Measurements from ENCODE around the gene NUMBL.

The NUMBL gene

DNA sequence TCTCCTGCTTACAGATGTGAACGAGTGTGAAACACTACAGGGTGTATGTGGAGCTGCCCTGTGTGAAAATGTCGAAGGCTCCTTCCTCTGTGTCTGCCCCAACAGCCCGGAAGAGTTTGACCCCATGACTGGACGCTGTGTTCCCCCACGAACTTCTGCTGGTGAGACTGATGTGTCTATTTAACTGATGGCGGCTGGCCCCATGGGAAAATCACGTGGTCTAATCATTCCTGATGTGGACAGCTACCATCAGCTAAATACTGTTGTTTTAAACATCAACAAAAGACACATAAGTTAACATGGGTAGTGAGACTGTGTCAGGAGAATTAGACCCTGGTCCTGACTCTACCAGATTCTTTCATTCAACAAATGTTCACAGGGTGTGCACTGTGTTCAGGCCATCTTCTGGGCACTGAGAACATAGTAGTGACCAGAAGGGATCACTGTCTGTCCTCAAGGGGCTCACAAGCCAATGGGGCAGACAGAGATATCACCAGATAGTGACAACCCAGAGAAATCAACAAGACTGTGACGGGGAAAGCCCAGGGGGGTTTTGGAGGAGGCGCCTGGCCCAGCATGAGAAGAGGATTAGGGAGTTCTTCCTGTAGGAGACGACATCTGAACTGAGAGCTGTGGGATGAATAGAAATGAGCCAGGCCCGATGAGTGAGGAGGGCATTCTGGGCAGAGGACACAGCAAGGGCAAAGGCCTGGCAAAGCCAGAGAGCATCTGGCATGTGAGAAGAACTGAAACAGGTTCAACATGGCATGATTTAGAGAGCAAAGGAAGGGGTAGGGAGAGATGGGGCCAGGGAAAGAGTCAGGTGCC, 70.9 kb downstream of the NUMBL start:
- Histone ChIP-seq H3K4me3 (ENCODE audit: extremely low read depth, insufficient read depth, low read length, poor library complexity, severe bottlenecking) (no peak overlapping the region), H3K4me1 (ENCODE audit: control insufficient read depth, insufficient read depth, low read length, poor library complexity, severe bottlenecking) (peaks cover 14% of the 10 kb centered on the region), H3K9me3 (ENCODE audit: control insufficient read depth, low read length) (no peaks in the 10 kb centered on the region), H3K36me3 (ENCODE audit: control insufficient read depth, insufficient read depth, low read length) (peaks cover 53% of the 10 kb centered on the region), H3K27ac (ENCODE audit: low read depth, low read length, severe bottlenecking) (no peak overlapping the region)
- 81 to 83% methylated on average over 6 to 9 of the region's 11 CpGs for WGBS, 2 experiments (ENCODE audit: insufficient coverage in 2 of 2)

DNA sequence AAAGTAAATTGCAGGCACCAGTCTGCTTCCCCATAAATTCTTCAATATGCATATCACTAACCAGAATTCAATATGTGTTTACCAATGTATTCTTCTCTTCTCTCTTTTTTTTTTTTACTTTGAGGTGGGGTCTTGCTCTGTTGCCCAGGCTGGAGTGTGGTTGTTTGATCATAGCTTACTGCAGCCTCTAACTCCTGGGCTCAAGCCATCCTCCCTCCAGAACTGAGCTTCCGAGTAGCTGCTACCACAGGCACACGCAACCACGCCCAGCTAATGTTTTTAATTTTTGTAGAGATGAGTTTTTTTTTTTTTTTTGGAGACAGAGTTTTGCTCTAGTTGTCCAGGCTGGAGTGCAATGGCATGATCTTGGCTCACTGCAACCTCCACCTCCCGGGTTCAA, 72.5 kb downstream of the NUMBL start:
- H3K36me3 ChIP-seq (ENCODE audit: control insufficient read depth, insufficient read depth, low read length): peaks cover 53% of the 10 kb centered on the region
- 100% methylated on average over 2 of the region's 4 CpGs; no CpG with 5 or more reads in 1 of the 2 experiments for WGBS, 2 experiments (ENCODE audit: insufficient coverage in 2 of 2)
- no peaks in the 10 kb centered on the region for H3K9me3 ChIP-seq (ENCODE audit: control insufficient read depth, low read length)
- no peak overlapping the region for H3K4me3 ChIP-seq (ENCODE audit: extremely low read depth, insufficient read depth, low read length, poor library complexity, severe bottlenecking)
- H3K4me1 ChIP-seq (ENCODE audit: control insufficient read depth, insufficient read depth, low read length, poor library complexity, severe bottlenecking): peaks cover 5% of the 10 kb centered on the region
- H3K27ac ChIP-seq (ENCODE audit: low read depth, low read length, severe bottlenecking): no peak overlapping the region

DNA sequence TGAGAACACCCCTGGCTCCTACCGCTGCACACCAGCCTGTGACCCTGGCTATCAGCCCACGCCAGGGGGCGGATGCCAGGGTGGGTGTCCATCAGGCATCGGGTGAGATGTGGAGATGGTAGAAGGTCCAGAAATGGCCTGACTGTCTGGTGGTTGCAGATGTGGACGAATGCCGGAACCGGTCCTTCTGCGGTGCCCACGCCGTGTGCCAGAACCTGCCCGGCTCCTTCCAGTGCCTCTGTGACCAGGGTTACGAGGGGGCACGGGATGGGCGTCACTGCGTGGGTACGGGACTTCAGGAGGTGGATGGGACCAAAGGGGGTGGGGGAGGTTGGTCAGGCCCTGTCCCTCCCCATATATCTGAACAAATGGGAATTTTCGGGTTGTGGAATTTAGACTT, 73.5 kb downstream of the NUMBL start:
- Histone ChIP-seq H3K27ac (ENCODE audit: low read depth, low read length, severe bottlenecking) (no peak overlapping the region), H3K9me3 (ENCODE audit: control insufficient read depth, low read length) (no peaks in the 10 kb centered on the region), H3K4me3 (ENCODE audit: extremely low read depth, insufficient read depth, low read length, poor library complexity, severe bottlenecking) (no peak overlapping the region), H3K4me1 (ENCODE audit: control insufficient read depth, insufficient read depth, low read length, poor library complexity, severe bottlenecking) (no peaks in the 10 kb centered on the region), H3K36me3 (ENCODE audit: control insufficient read depth, insufficient read depth, low read length) (peaks cover 49% of the 10 kb centered on the region)
- 94 to 98% methylated on average over 11 to 13 of the region's 17 CpGs for WGBS, 2 experiments (ENCODE audit: insufficient coverage in 2 of 2)

DNA sequence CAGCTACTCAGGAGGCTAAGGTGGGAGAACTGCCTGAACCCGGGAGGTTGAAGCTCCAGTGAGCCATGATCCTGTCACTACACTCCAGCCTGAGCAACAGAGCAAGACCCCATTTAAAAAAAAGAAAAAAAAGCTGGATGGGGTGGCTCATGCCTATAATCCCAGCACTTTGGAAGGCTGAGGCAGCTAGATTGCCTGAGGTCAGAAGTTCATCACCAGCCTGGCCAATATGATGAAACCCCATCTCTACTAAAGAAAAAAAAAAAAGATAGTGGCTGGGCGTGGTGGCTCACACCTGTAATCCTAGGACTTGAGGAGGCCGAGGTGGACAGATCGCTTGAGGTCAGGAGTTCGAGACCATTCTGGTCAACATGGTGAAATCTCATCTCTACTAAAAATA, 74.3 kb downstream of the NUMBL start:
- H3K4me3 ChIP-seq (ENCODE audit: extremely low read depth, insufficient read depth, low read length, poor library complexity, severe bottlenecking): no peak overlapping the region
- no peaks in the 10 kb centered on the region for H3K9me3 ChIP-seq (ENCODE audit: control insufficient read depth, low read length)
- no peak overlapping the region for H3K27ac ChIP-seq (ENCODE audit: low read depth, low read length, severe bottlenecking)
- WGBS, 2 experiments (ENCODE audit: insufficient coverage in 2 of 2): 71 to 75% methylated on average over 4 of the region's 5 CpGs
- H3K36me3 ChIP-seq (ENCODE audit: control insufficient read depth, insufficient read depth, low read length): peaks cover 41% of the 10 kb centered on the region
- no peaks in the 10 kb centered on the region for H3K4me1 ChIP-seq (ENCODE audit: control insufficient read depth, insufficient read depth, low read length, poor library complexity, severe bottlenecking)

All from mesodermal cell (in vitro differentiated cells).